Upper lobe of left lung (tissue), 4 donors: ENCODE results near the gene TPSG1.
"Not testable (repeated sequence)": the region's sequence is repeated elsewhere in the genome, so short reads cannot be mapped to it uniquely, and the experiment has no call there.

Experiments
- CTCF ChIP-seq, 6 experiments: fragments of 450-650 bp in 4 of 6; fragments of 200-600 bp in 2 of 6; sonication (generic) in 2 of 6; IDR thresholded peaks; one replicate each; pipeline ENCODE4 v1.5.1; 2016 to 2019; ENCODE audit warnings: antibody characterized with exemption in 6 of 6
- POLR2AphosphoS5 ChIP-seq, 2 donors: sonication (generic); formaldehyde crosslinking; IDR thresholded peaks; one replicate each; pipeline ENCODE4 v1.5.1; 2017; ENCODE audit warnings: antibody characterized with exemption in 2 of 2

- not testable (repeated sequence) for TF ChIP-seq POLR2AphosphoS5, CTCF (IDR thresholded peaks at IDR 0.05)
Observed at GRCh38 chr16:1239575-1239974, 14.5 kb upstream of the TPSG1 start.
